GM21381 (cell line): ENCODE measurements around the gene BCKDK.
"Not testable (repeated sequence)": the region's sequence is repeated elsewhere in the genome, so short reads cannot be mapped to it uniquely, and the experiment has no call there.

Experiments used
- ATAC-seq: cut with Tn5 transposase; IDR thresholded peaks from one replicate; pipeline ENCODE4 v1.9.1; 2021; ENCODE audit warnings: mild to moderate bottlenecking, moderate library complexity; ENCODE audit not compliant: unreplicated experiment

BCKDK gene

DNA sequence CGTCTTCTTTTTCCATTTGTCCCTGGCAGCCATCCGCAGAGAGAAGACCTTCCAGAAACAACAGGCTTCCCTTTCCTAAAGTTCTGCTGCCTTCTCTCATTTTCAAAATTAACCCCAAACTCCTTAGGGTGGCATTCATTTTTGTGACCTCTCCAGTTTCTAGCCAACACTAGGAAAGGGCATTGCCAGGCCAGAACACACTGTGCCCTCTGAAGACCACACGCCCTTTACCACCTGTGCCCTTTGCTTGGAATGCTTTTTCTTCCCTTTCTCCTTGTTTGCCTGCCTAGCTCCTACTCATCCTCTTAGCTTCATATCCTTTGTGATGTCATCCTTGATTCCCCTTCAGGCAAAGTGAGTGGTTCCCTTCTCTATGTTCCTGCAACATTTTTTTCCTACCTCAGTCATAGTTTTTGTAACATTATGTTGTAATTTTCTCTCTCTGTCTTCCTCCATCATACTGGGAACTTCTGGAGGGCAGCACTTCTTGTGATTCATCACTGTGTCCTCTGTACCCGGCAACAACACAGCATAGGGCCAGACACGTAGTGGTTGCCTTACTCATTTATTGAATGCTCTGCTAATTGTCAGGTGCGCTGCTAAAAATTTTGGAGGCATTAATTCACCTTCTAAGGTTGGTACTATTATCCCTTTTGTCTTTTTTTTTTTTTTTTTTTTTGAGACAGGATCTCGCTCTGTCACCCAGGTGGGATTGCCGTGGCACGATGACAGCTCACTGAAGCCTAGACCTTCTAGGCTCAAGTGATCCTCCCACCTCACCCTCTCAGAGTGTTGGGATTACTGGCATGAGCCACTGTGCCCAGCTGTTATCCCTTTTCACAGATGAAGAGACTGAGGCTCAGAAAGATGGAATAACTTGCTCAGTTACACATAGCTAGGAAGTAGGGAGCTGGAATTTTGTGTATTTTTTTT, 10.3 kb downstream of the BCKDK start:
- no peak for ATAC-seq

DNA sequence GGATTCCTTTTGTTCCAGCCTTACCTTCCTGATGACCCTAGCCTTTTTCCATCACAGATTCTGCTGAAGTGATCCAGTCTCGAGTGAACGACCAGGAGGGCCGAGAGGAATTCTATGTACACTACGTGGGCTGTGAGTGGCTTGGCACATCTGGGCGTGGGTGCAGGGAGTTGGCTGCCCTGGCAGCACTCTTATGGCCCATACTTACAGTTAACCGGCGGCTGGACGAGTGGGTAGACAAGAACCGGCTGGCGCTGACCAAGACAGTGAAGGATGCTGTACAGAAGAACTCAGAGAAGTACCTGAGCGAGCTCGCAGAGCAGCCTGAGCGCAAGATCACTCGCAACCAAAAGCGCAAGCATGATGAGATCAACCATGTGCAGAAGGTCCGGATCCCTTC, 11.9 kb downstream of the BCKDK start:
- no peak for ATAC-seq

DNA sequence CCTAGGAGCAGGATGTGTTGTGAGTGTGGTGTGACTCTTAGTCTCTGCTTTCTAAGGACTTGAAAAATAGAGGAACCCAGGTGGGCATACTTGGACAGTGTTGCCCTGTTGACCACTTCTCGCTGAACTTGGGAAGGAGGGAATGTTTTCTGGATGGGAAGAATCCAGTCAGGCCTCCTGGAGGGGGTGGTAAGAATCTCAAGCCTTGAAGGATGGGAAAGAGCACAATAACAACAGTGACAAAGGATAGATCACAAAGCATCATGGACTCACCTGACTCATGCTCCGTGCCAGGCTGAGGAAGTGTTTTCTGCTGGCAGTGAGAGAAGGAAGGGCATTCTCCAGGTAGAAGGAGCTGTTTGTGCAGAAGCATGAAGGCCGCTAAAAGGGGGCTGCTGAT, 17.7 kb downstream of the BCKDK start:
- no peak for ATAC-seq

DNA sequence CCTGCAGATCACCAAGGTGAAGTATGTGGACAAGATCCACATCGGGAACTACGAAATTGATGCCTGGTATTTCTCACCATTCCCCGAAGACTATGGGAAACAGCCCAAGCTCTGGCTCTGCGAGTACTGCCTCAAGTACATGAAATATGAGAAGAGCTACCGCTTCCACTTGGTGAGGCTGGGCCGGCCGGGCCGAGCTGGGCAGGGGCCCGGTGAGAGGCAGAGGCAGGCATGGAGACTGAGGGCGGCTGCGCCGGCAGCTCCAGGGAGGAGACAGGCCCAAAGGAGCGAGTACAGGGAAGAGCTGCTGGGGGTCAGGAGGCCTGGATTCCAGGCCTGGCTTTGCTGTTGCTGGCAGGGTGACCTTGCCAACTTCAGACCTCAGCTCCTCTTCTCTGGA, 19.0 kb downstream of the BCKDK start:
- no peak for ATAC-seq

DNA sequence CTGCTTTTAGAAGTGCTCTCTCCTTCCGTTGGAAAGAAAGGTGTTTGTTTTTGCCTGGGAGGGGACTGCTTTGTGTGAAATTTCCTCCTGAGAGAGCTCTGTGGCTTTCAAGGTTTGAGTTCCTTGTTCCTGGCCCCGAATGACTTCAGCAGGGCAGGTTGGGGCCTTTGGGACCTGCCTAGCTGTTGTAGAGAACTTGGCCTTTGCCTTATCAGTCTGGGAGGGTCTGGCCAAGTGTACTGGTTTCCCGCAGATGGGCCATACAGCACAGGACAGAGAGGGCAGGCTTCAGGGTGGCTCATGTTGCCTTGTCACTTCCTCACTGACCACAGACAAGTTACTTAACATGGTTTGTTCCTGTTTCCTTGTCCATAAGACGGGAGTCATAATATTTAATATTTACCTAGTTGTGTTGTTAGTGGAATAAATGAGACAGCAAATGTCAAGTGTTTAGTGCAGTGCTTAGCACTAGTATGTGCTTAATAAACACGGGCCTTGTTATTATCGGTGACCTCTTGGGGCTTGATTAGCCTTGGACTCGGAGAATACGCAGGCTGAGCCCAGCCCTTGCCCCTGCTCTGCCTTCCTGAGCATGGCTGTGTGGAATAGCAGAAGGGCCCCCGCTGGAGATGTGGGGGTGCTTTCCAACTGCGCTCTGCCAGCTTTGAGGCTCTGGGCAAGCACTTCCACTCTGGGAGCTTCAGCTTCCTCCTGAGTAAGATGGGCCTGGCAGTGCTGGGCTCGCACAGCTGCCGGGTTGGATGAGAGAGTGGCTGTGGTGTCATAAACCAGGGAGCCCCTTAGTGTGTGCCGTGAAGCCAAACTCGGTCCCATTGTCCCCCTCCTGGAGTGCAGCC, 20.8 kb downstream of the BCKDK start:
- ATAC-seq: no peak

DNA sequence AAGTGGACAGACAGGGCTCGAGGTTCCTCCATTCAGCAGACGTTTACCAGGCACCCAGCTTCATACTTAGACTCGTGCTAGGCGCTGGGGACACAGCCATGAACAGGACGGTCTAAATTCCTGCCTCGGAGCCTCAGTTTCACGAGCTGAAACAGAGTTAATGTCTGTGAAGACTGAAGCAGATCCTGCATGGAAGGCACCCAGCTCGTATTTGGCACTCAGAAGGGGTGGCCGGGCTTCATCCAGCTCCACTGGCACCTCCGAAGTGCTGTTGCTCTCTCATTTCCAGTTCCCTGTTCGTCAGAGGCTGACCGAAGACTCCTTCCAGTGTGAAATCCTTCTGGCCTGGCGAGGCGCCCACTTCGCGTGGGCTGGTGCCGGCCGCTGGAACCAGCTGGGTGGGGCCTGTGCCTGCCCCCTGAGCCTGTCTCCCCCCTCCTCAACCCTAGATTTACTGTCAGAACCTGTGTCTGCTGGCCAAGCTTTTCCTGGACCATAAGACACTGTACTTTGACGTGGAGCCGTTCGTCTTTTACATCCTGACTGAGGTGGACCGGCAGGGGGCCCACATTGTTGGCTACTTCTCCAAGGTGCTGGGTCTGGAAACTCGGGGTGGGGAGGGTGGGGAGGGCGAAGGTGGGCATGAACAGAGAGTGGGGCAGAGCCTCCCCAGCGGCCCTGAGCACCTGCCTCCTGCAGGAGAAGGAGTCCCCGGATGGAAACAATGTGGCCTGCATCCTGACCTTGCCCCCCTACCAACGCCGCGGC, 21.6 kb downstream of the BCKDK start:
- no peak for ATAC-seq

DNA sequence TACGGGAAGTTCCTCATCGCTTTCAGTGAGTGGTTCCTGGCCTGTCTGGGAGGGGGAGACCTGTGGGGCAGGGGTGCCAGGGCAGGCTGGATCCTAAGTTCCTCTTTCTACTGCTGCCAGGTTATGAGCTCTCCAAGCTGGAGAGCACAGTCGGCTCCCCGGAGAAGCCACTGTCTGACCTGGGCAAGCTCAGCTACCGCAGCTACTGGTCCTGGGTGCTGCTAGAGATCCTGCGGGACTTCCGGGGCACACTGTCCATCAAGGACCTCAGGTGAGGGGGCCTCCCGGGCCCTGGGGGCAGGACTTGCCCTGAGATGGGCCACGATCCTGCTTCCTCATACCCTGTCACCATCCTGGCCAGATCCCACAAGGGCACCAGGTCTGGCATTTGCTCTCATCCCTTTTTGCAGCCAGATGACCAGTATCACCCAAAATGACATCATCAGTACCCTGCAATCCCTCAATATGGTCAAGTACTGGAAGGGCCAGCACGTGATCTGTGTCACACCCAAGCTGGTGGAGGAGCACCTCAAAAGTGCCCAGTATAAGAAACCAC, 22.2 kb downstream of the BCKDK start:
- no peak for ATAC-seq

DNA sequence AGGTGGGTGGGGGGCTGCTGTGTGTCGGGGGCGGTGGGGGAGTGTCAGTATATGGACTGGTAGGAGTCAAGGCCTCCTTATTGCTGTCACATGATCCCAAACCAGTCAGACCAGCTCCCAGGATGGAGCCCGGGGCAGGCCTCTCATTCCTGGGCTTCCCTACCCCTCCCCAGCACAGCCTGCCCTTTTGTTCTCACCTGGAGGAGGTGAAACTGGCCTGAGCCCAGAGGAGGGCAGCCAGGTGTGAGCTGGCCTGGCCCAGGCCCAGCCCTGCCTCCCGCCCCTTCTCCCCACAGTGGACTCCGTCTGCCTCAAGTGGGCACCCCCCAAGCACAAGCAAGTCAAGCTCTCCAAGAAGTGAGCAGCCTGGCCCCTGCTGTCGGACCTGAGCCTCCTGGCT, 22.7 kb downstream of the BCKDK start:
- no peak for ATAC-seq

DNA sequence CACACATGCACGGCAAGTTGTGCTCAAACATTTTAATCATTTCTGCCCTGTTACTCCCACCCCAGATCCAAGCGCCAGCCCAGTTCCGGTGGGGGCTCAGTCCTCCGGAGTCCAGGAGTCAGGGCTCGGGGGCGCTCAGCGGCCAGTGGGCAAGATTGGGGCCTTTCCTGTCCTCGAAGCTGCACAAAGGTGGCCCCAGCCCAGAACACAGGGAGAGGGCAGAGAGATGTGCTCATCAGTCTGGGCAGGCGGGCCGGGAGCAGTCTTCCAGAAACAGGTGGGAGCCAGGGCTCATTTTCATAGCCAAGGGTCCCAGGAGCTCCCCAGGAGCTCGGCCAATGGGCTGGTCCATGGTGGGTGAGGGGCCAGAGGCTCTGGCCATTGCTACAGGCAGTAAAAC, 23.2 kb downstream of the BCKDK start:
- ATAC-seq: no peak

DNA sequence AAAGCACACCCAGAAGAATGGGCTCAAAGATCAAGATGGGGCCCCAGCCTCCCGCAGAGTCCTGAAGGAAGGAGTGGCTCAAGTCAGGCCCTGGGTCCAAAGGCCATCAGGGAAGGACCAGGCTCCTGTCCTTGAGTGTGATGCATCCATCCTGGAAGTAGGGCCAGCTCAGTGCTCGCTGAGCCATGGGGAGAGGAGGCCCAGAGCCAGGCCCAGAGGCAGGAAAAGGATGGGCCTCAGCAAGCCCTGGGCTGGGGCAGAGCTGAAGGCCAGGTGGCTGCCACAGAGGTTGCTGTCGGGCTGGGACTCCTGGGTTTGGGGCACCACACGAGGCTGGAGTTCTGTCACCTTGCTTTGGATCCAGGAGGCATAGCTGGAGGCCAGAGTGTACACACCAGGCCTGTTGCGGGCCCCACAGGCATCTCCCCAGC, 23.7 kb downstream of the BCKDK start:
- no peak for ATAC-seq

DNA sequence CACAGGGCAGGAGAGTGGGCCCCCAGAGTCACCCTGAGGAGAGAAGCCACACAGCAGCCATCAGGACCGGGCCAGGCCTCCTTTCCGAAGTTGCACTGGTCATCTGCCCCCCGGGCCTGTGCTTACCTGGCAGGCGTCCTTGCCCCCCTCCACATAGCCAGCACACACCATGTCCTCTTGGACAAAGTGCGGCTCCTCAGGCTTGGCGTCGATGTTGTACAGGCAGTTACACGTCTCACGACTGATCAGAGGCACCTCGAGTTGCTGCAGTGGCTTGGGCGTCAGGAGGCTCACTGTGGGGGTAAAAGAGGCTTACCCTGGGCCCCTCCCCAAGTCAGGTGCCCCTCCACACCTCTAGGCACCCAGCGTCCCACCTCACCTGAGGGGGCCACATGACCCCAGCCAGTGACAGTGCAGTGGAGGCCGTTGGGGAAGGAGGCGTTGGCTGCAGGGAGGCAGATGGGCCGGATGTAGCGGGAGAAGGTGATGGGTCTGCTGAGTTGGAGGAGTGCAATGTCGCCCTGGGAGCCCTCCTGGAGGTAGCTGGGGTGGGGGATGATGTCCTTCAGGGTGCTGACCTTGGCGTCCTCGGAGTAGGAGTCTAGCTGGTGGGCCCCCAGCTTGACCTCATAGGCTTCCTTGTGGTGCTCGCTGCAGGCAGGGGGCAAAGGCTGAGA, 24.3 kb downstream of the BCKDK start:
- no peak for ATAC-seq

DNA sequence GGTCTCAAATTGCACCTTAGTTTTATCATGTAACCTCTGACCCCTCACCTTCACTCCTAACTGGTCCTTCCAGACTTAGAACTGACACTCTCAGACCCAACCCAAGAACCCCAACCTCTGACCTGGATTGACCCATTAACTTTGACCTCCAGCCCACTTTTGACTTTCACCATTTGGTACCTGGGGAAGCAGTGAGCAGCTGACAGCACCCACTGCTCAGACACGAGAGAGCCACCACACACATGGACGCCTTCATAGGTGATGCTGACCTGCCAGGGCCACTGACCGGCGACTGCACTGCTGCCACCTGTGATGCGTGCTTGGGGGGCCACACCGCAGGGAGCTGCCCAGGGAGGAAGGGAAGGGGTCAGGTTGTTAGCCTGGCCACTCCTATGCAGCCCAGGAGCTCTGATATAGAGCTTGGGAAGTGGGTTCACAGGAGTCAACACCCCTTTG, 24.9 kb downstream of the BCKDK start:
- ATAC-seq: no peak

DNA sequence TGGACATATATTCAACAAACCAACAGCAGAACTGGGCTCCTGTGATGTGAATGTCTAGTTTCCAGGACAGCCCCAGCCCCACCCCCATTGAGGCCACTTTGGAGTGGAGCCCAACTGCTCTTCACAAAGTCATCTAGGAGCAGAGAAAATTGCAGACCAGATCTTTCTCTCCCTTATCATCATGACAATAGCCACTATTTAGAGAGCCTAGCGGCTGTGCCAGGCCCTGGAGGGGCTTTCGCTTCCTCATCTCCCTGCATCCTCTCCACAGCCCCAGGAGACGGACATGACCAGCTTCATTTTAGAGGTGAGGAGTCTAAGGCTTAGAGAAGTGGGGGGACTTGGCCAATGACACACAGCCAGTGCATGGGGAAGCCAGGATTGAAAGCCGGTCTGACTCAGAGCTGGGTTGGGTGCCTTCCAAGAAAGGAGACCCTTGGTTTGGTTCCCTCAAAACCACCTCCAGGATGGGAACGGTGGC, 25.9 kb downstream of the BCKDK start:
- ATAC-seq: no peak

DNA sequence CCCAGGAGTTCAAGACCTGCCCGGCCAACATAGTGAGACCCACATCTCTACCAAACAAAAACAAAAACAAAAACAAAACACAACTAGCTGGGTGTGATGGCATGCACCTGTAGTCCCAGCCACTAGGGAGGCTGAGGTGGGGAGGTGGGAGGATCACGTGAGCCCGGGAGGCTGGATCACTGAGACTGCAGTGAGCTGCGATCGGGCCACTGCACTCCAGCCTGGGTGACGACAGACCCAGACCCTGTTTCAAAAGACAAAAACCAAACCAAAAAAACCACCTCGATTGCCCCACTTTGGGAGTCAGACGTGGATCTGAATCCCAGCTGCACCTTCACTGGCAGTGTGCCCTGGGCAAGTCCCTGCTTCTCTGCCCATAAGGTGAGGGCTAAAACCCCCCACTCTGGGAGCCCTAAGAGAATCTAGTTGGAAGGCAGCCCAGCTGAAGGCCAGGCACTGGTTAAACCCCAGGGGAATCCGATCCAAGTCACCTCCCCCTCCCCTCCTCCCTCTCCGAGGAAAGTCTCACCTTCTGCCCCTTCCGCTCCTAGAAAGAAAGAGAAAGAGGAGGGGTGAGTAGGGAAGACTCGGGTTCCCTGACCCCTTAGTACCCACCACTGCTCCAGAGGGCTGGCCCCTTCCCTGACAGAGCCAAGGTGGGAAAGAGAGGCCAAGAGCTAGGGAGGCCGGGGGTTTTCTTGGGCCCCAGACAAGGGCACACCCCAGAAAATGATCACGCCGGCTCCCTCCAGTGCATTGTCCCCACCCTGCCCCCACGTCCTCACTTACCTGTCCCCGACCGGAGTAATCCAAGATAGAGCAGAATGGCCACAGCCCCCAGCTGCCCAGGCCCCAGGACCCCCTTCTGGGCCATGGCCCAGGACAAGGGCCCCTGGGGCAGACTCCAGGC, 26.7 kb downstream of the BCKDK start:
- ATAC-seq: no peak

DNA sequence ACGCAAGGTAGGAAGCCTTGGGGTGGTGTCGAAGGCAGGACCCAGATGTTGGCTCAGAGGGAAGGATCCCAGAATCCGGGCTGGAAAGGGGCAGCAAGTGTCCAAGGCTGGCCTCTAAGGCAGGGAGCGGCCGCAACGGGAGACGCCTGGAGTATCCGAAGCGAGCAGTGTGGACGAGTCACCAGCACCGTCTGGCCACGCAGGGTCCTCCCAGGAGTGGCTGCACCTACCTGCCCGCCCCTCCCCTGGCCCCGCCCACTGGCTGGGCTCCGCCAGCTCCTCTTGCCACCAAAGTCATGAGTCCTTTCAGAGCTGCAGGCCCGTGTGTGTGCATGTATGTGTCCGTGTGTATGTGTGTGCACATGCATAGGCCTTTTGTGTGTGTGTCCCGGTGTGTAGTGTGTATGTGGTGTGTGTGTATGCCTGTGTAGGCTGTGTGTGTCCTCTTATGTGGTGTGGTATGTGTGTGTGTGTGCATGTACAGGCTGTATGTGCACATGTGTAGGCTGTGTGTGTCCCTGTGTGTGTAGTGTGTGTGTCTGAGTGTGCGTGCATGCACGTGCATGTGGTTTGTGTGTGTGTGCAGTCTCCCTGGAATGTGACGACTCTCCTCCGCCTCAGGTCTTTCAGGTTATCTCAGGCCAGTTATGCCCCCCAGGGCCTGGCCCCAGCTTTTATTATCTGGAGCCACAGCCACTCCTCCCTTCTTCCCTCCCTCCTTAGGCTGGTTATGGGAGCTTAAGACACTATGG, 27.5 kb downstream of the BCKDK start, which contains the start of gene PRSS8:
PRSS8 (minus strand) TSS at position 193 of the 752 bp plus-strand sequence. CDS start 229 bp downstream, outside the sequence.
- no peak for ATAC-seq

DNA sequence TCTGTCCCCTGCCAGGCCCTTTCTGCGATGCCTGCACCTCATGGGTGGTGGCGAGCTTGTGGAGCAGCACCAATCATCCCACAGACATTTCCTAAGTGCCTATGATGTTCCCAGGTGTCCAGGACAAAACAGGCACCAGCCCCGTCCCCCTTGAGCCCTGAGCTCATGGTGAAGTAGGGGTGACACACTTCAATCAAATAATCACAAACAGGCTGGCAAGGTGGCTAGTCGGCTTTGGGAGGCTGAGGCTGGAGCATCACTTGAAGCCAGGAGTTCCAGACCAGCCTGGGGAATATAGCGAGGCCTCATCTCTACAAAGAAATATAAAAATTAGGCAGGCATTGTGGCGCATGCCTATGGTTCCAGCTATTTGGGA, 28.1 kb downstream of the BCKDK start:
- no peak for ATAC-seq

DNA sequence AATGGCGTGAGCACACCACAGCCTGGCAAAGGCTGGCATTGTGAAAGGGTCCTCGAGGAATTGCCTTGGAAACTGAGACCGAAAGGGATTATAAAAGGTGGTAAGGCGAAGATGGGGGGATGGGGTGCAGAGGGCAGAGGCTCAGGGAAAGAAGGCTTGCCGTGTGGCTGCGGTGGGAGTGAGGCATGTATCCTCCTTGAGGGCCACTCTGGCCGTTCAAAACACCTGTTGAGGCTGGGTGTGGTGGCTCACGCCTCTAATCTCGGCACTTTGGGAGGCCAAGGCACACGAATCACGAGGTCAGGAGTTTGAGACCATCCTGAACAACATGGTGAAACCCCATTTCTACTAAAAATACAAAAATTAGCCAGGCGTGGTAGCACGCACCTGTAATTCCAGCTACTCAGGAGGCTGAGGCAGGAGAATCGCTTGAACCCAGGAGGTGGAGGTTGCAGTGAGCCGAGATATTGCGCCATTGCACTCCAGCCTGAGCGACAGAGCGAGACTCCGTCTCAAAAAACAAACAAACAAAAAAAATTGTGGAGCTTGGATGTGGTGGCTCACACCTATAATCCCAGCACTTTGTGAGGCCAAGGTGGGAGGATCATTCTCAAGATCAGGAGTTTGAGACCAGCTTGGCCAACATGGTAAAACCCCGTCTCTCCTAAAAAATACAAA, 28.8 kb downstream of the BCKDK start:
- ATAC-seq: not testable (repeated sequence)
